BLaER1 treated with 17β-estradiol and CSF1 and Interleukin-3, amounts not matched to agents 10 nM and 100 nM (cell line): Measurements from ENCODE around the gene DYRK1B.
A peak's percentile ranks its signal among the peaks of the same experiment; 100 is the strongest.
"Not testable (repeated sequence)": the region's sequence is repeated elsewhere in the genome, so short reads cannot be mapped to it uniquely, and the experiment has no call there.

Source experiments
- H3K27ac ChIP-seq, 11 experiments: shearing (Covaris generic); formaldehyde crosslinking; 2 replicates each; pipeline ENCODE4 v1.8.1; 2022
- H3K27me3 ChIP-seq, 11 experiments: shearing (Covaris generic); formaldehyde crosslinking; 2 replicates each; pipeline ENCODE4 v1.8.1; 2022
- H3K36me3 ChIP-seq, 11 experiments: shearing (Covaris generic); formaldehyde crosslinking; 2 replicates each; pipeline ENCODE4 v1.8.1; 2022
- H3K4me1 ChIP-seq, 10 experiments: shearing (Covaris generic); formaldehyde crosslinking; 2 replicates each; pipeline ENCODE4 v1.8.1; 2022
- H3K4me2 ChIP-seq, 11 experiments: shearing (Covaris generic); formaldehyde crosslinking; 2 replicates each; pipeline ENCODE4 v1.8.1; 2022
- H3K4me3 ChIP-seq, 10 experiments: shearing (Covaris generic); formaldehyde crosslinking; 2 replicates each; pipeline ENCODE4 v1.8.1; 2022
- H3K9ac ChIP-seq, 11 experiments: shearing (Covaris generic); formaldehyde crosslinking; 2 replicates each; pipeline ENCODE4 v1.8.1; 2022
- H3K9me3 ChIP-seq, 11 experiments: shearing (Covaris generic); formaldehyde crosslinking; replicated peaks in 1 of 11; 2 replicates each; pipeline ENCODE4 v1.8.1; 2022
- H4K20me1 ChIP-seq, 11 experiments: shearing (Covaris generic); formaldehyde crosslinking; 2 replicates each; pipeline ENCODE4 v1.8.1; 2022
- Cebpa-rat ChIP-seq, 11 experiments: shearing (Covaris generic); IDR thresholded peaks; 2 replicates each; pipeline ENCODE4 v1.8.1; 2022

DYRK1B gene

GRCh38 chr19:39833464-39834286 lies at the start of gene DYRK1B:
Gene DYRK1B (minus strand): TSS chr19:39834162. CDS start chr19:39831867, 2,295 bp downstream.
- Histone ChIP-seq H3K4me3 (peak within 1 kb of the TSS; percentile 61 to 78 (median 65)), H4K20me1 (peaks cover 0 to 98% (median 88%) of the 10 kb centered on the region in 11 experiments; a peak in 18 of 22 replicates)

GRCh38 chr19:39882645-39883044 lies 48.7 kb upstream of the DYRK1B start:
- H3K4me2 ChIP-seq, H3K9ac ChIP-seq, H4K20me1 ChIP-seq, H3K4me1 ChIP-seq, H3K4me3 ChIP-seq, H3K27ac ChIP-seq, H3K9me3 ChIP-seq, H3K27me3 ChIP-seq: not testable (repeated sequence)
- H3K36me3 ChIP-seq: peaks cover 0 to 29% (median 0%) of the 10 kb centered on the region in 11 experiments; a peak in 4 of 22 replicates

More at GRCh38 chr19:39833464-39834286, at the start of gene DYRK1B:
- Histone ChIP-seq H3K36me3 (peaks cover 72 to 81% (median 77%) of the 10 kb centered on the region in 11 experiments), H3K9ac (peak within 1 kb of the TSS; percentile 70 to 84 (median 78)), H3K4me1 (peaks cover 21 to 47% (median 41%) of the 10 kb centered on the region in 10 experiments), H3K27ac (peak within 1 kb of the TSS; percentile 69 to 91 (median 77)), H3K4me2 (peak within 1 kb of the TSS; percentile 83 to 96 (median 91)), H3K27me3 (peaks cover 0 to 7% (median 0%) of the 10 kb centered on the region in 11 experiments; a peak in 3 of 22 replicates), H3K9me3 (no peaks in the 10 kb centered on the region)
- no peak for TF ChIP-seq Cebpa-rat (IDR thresholded peaks at IDR 0.05)

- not testable (repeated sequence) for H3K4me3 ChIP-seq, H3K27ac ChIP-seq
Observed at GRCh38 chr19:39881495-39882110, 47.6 kb upstream of the DYRK1B start.

GRCh38 chr19:39880241-39880640 lies 46.3 kb upstream of the DYRK1B start:
- not testable (repeated sequence) for H3K9ac ChIP-seq, H3K4me3 ChIP-seq, H3K4me1 ChIP-seq, H3K27ac ChIP-seq, H3K9me3 ChIP-seq, H3K27me3 ChIP-seq, H4K20me1 ChIP-seq
- peaks cover 0 to 37% (median 0%) of the 10 kb centered on the region in 11 experiments; a peak in 4 of 22 replicates for H3K36me3 ChIP-seq
- H3K4me2 ChIP-seq: peak overlapping the region in 8 of 11 experiments; percentile 1 to 56 (median 45); a peak in 11 of 22 replicates

More at GRCh38 chr19:39881495-39882110, 47.6 kb upstream of the DYRK1B start:
- not testable (repeated sequence) for H4K20me1 ChIP-seq, H3K4me1 ChIP-seq, H3K9ac ChIP-seq, H3K4me2 ChIP-seq, H3K27me3 ChIP-seq, H3K9me3 ChIP-seq
- peaks cover 0 to 31% (median 0%) of the 10 kb centered on the region in 11 experiments; a peak in 4 of 22 replicates for H3K36me3 ChIP-seq

GRCh38 chr19:39879796-39880195 lies 45.8 kb upstream of the DYRK1B start:
- peak overlapping the region in 7 of 11 experiments; percentile 5 to 56 (median 46); a peak in 12 of 22 replicates for H3K4me2 ChIP-seq
- not testable (repeated sequence) for H3K9me3 ChIP-seq, H3K4me1 ChIP-seq

GRCh38 chr19:39878866-39879265 lies 44.9 kb upstream of the DYRK1B start:
- not testable (repeated sequence) for H3K9me3 ChIP-seq, H3K4me2 ChIP-seq, H4K20me1 ChIP-seq, H3K27me3 ChIP-seq, H3K4me3 ChIP-seq, H3K9ac ChIP-seq, H3K27ac ChIP-seq, H3K4me1 ChIP-seq
- H3K36me3 ChIP-seq: peaks cover 0 to 50% (median 0%) of the 10 kb centered on the region in 11 experiments; a peak in 5 of 22 replicates

More at GRCh38 chr19:39879796-39880195, 45.8 kb upstream of the DYRK1B start:
- H3K27me3 ChIP-seq, H3K9ac ChIP-seq, H3K27ac ChIP-seq, H3K4me3 ChIP-seq, H4K20me1 ChIP-seq: not testable (repeated sequence)
- H3K36me3 ChIP-seq: peaks cover 0 to 41% (median 0%) of the 10 kb centered on the region in 11 experiments; a peak in 4 of 22 replicates

- Histone ChIP-seq H3K27me3 (no peaks in the 10 kb centered on the region), H3K9ac (no peak overlapping the region), H3K36me3 (peaks cover 0 to 55% (median 0%) of the 10 kb centered on the region in 11 experiments; a peak in 5 of 22 replicates), H3K27ac (no peak overlapping the region), H3K4me2 (no peak overlapping the region), H4K20me1 (peaks cover 0 to 11% (median 0%) of the 10 kb centered on the region in 11 experiments; a peak in 1 of 22 replicates), H3K4me1 (peaks cover 0 to 10% (median 8%) of the 10 kb centered on the region in 10 experiments; a peak in 11 of 20 replicates), H3K4me3 (no peak overlapping the region), H3K9me3 (no peaks in the 10 kb centered on the region)
- TF ChIP-seq Cebpa-rat (IDR thresholded peaks at IDR 0.05): no peak
Observed at GRCh38 chr19:39878398-39878797, 44.4 kb upstream of the DYRK1B start.

GRCh38 chr19:39877982-39878381 lies 44.0 kb upstream of the DYRK1B start:
- H3K4me3 ChIP-seq, H3K27ac ChIP-seq, H3K27me3 ChIP-seq, H3K4me2 ChIP-seq, H3K4me1 ChIP-seq, H3K9me3 ChIP-seq, H3K9ac ChIP-seq: not testable (repeated sequence)
- Histone ChIP-seq H4K20me1 (peaks cover 0 to 11% (median 0%) of the 10 kb centered on the region in 11 experiments; a peak in 1 of 22 replicates), H3K36me3 (peaks cover 0 to 59% (median 0%) of the 10 kb centered on the region in 11 experiments; a peak in 5 of 22 replicates)

- Histone ChIP-seq H4K20me1 (peaks cover 0 to 14% (median 0%) of the 10 kb centered on the region in 11 experiments; a peak in 2 of 22 replicates), H3K36me3 (peaks cover 0 to 64% (median 0%) of the 10 kb centered on the region in 11 experiments; a peak in 5 of 22 replicates)
- H3K9me3 ChIP-seq, H3K4me2 ChIP-seq, H3K27me3 ChIP-seq, H3K9ac ChIP-seq, H3K4me1 ChIP-seq, H3K4me3 ChIP-seq, H3K27ac ChIP-seq: not testable (repeated sequence)
Observed at GRCh38 chr19:39877488-39877887, 43.5 kb upstream of the DYRK1B start.

- H3K4me3 ChIP-seq, H3K27me3 ChIP-seq, H3K4me1 ChIP-seq, H3K4me2 ChIP-seq, H3K9ac ChIP-seq, H3K27ac ChIP-seq, H3K9me3 ChIP-seq: not testable (repeated sequence)
- peaks cover 0 to 73% (median 0%) of the 10 kb centered on the region in 11 experiments; a peak in 5 of 22 replicates for H3K36me3 ChIP-seq
- peaks cover 0 to 19% (median 0%) of the 10 kb centered on the region in 11 experiments; a peak in 3 of 22 replicates for H4K20me1 ChIP-seq
Observed at GRCh38 chr19:39876486-39876885, 42.5 kb upstream of the DYRK1B start.

GRCh38 chr19:39875401-39875864 lies 41.5 kb upstream of the DYRK1B start:
- not testable (repeated sequence) for H3K27me3 ChIP-seq, H3K4me2 ChIP-seq, H3K9me3 ChIP-seq, H3K4me3 ChIP-seq, H3K27ac ChIP-seq, H3K4me1 ChIP-seq, H3K9ac ChIP-seq
- Histone ChIP-seq H3K36me3 (peaks cover 0 to 79% (median 0%) of the 10 kb centered on the region in 11 experiments; a peak in 5 of 22 replicates), H4K20me1 (peaks cover 0 to 22% (median 0%) of the 10 kb centered on the region in 11 experiments; a peak in 3 of 22 replicates)
